ENCODE data around the gene POLE. TPM values are rescaled to one million over a fixed set of nuclear protein-coding genes. Genes with fewer than 3 reads are reported as not detected.
A peak's percentile ranks its signal among the peaks of the same experiment; 100 is the strongest.

Gene POLE
- total RNA-seq, 1 donor from 2014 or later, result 44.7 TPM

DNA sequence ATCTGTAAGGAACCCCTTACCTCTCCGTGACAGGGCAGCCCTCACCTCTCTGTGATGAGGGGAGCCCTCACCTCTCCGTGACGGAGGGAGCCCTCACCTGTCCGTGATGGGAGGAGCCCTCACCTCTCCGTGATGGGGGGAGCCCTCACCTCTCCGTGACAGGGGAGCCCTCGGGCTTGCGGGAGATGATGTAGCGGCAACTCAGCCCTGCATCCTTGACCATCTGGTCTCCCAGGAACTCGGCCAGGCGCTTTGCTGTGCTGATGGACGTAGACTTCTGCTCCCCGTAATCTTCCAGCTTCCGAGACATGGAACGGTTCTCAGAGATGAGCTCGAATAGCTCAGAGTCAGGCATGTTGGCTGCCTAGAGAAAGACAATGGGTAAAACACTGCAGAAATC is 28.0 kb downstream of the POLE start:
- TF ChIP-seq, protein P1, sequence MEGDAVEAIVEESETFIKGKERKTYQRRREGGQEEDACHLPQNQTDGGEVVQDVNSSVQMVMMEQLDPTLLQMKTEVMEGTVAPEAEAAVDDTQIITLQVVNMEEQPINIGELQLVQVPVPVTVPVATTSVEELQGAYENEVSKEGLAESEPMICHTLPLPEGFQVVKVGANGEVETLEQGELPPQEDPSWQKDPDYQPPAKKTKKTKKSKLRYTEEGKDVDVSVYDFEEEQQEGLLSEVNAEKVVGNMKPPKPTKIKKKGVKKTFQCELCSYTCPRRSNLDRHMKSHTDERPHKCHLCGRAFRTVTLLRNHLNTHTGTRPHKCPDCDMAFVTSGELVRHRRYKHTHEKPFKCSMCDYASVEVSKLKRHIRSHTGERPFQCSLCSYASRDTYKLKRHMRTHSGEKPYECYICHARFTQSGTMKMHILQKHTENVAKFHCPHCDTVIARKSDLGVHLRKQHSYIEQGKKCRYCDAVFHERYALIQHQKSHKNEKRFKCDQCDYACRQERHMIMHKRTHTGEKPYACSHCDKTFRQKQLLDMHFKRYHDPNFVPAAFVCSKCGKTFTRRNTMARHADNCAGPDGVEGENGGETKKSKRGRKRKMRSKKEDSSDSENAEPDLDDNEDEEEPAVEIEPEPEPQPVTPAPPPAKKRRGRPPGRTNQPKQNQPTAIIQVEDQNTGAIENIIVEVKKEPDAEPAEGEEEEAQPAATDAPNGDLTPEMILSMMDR (IDR thresholded peaks at IDR 0.05), result no peak
- Mint-ChIP-seq H3K27ac (ENCODE audit: unreplicated experiment) (no peak overlapping the region), H3K27me3 (ENCODE audit: low read depth) (no peaks in the 10 kb centered on the region), H3K9me3 (ENCODE audit: low read depth) (no peaks in the 10 kb centered on the region), H3K36me3 (ENCODE audit: low read depth) (peaks cover 47% of the 10 kb centered on the region), H3K4me3 (ENCODE audit: unreplicated experiment) (no peak overlapping the region), H3K4me1 (ENCODE audit: low read depth) (no peaks in the 10 kb centered on the region)
- peak; percentile 88 for DNase-seq (ENCODE audit: low spot score)

DNA sequence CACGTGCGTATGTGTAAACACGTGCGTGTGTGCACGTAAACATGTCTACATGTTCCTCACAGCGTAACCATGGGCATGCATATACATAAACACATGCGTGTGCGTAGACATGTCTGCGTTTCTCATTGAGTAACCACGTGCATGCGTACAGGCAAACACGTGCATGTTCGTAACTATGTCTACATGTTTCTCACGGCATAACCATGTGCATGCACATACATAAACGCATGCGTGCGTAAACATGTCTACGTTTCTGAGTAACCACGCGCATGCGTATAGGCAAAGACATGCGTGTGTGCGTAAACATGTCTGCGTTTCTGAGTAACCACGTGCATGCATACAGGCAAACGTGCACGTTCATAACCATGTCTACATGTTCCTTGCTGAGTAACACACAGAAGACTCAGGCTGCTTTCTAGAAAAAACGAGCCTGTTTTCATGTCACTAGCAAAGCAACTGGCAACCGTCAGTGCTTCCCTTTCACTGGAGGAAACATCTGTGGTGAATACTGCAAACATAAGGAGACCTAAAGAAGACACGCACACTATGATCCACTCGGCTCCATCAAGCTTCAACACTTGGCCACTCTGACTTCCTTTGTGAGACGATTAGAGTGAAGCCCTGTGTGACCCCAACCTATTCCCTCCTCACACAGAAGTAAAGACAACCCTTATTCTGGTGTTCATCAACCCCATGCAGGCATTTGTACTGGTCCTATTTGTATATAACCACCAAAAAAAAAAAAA is 28.8 kb downstream of the POLE start:
- no peaks in the 10 kb centered on the region for H3K9me3 Mint-ChIP-seq (ENCODE audit: low read depth)
- no peaks in the 10 kb centered on the region for H3K4me1 Mint-ChIP-seq (ENCODE audit: low read depth)
- no peak overlapping the region for H3K27ac Mint-ChIP-seq (ENCODE audit: unreplicated experiment)
- TF ChIP-seq, protein P1 (IDR thresholded peaks at IDR 0.05), result no peak
- H3K4me3 Mint-ChIP-seq (ENCODE audit: unreplicated experiment), result no peak overlapping the region
- peak; percentile 21 for DNase-seq (ENCODE audit: low spot score)
- no peaks in the 10 kb centered on the region for H3K27me3 Mint-ChIP-seq (ENCODE audit: low read depth)
- H3K36me3 Mint-ChIP-seq (ENCODE audit: low read depth), result peaks cover 50% of the 10 kb centered on the region

DNA sequence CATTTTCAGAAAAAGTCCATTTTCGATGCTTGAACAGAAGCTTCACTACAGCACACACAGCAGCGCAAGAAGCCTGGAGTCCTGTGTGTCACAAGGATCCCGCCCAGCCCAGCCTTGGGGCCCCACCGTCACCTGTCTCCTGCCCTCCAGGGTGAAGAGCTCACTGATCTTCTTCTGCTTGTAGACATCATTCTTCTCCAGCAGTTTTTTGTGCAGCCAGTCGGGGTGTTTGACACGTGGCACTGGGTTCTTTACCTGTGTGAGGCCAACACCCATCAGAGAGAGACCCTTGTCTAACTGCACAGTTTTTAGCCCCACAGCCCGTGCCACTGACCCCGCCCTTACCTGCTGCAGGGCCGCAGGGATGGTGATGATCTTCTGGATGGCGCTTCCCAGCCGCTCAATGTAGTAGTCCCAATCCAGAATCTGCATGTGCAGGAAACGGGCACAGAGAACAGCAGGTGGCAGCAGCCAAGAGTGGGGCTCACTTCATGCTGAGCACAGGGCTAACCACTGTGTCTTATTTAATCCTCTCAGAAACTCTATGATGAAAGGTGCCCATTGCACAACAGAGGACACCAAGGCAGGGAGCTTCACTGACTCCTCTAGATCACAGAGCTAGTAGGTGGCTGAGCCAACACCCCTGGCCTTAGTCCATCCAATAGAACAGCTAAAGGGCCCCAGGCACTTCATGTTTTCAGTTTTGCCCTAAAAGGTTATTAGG is 30.0 kb downstream of the POLE start:
- Mint-ChIP-seq H3K4me1 (ENCODE audit: low read depth) (no peaks in the 10 kb centered on the region), H3K9me3 (ENCODE audit: low read depth) (no peaks in the 10 kb centered on the region), H3K27me3 (ENCODE audit: low read depth) (no peaks in the 10 kb centered on the region), H3K4me3 (ENCODE audit: unreplicated experiment) (no peak overlapping the region), H3K27ac (ENCODE audit: unreplicated experiment) (no peak overlapping the region), H3K36me3 (ENCODE audit: low read depth) (peaks cover 46% of the 10 kb centered on the region)
- TF ChIP-seq, protein P1 (IDR thresholded peaks at IDR 0.05), result no peak
- peak; percentile 58 for DNase-seq (ENCODE audit: low spot score)

DNA sequence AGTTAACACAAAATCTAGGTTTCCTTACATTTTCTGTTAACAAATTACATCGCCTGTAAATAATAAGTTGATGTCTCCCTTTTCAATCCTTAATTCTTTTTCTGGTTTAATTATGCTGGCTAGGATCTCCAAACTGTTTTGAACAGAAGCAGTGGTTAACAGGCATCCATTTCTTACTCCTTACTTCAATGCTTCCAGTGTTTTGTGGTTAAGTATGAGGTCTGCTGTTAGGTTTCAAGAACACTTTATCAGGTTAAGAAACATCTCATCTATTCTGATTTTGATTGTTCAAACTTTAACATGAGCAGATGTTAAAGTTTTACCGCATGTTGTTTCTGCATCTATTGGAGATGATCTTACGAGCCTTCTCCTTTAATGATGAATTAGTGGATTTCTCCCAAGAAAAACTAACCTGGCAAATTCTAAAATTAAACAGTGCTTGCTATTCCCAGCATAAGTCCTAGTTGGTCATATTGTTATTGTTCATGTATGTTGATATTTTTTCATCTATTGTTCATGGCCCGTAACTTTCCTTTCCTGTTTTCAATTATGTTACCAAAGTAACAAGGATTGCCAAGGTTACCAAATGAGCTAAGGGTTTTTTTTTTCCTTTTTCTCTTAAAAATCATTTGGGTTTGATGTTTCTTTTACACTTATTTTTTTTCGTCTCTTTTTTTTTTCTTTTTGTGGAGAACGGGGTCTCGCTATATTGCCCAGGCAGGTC is 33.4 kb downstream of the POLE start:
- DNase-seq (ENCODE audit: low spot score), result no peak
- H3K4me3 Mint-ChIP-seq (ENCODE audit: unreplicated experiment), result no peak overlapping the region
- H3K36me3 Mint-ChIP-seq (ENCODE audit: low read depth), result peaks cover 37% of the 10 kb centered on the region
- no peaks in the 10 kb centered on the region for H3K4me1 Mint-ChIP-seq (ENCODE audit: low read depth)
- H3K27ac Mint-ChIP-seq (ENCODE audit: unreplicated experiment), result no peak overlapping the region
- TF ChIP-seq, protein P1 (IDR thresholded peaks at IDR 0.05), result no peak
- H3K9me3 Mint-ChIP-seq (ENCODE audit: low read depth), result no peaks in the 10 kb centered on the region
- H3K27me3 Mint-ChIP-seq (ENCODE audit: low read depth), result no peaks in the 10 kb centered on the region

DNA sequence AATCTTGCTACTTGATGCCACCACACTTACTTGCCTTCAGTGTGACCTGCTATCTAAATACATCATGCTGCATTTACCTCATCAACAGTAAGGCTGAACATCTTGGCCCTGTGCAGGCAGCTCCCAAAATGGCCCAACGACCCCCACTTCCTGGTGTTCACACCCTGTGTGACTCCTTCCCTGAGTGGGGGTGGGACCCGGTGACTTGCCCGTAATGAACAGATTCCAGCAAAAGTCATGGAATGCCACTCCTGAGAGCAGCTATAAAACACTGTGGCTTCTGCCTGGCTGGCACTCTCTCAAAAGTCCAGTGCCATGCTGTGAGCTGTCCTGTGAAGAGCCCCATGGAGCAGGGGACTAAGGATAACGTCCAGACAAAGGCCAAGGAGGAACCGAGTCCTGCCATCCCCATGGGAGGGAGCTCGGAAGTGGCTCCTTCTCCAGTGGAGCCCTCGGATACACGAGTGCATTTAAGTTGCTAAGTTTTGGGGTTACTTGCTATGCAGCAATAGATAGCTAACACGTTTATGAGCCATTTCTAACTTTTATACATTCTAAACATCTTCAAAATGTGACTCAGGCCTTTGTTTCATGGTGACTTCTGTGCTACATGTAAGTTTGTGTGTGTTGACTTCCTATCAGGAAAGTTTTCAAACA is 35.6 kb downstream of the POLE start:
- Mint-ChIP-seq H3K27me3 (ENCODE audit: low read depth) (no peaks in the 10 kb centered on the region), H3K9me3 (ENCODE audit: low read depth) (no peaks in the 10 kb centered on the region), H3K36me3 (ENCODE audit: low read depth) (peaks cover 31% of the 10 kb centered on the region), H3K4me1 (ENCODE audit: low read depth) (no peaks in the 10 kb centered on the region), H3K27ac (ENCODE audit: unreplicated experiment) (no peak overlapping the region), H3K4me3 (ENCODE audit: unreplicated experiment) (no peak overlapping the region)
- TF ChIP-seq, protein P1 (IDR thresholded peaks at IDR 0.05), result no peak
- no peak for DNase-seq (ENCODE audit: low spot score)

Measured in chondrocyte (in vitro differentiated cells).